Stimulated activated CD4-positive, alpha-beta T cell treated with anti-CD3 and anti-CD28 coated beads, Interleukin-1b, Interleukin-23, amount 100 ng/mL, for 24 hours (primary cell): ENCODE results near the gene ENKUR.
A peak's percentile ranks its signal among the peaks of the same experiment; 100 is the strongest.
"Not testable (repeated sequence)": the region's sequence is repeated elsewhere in the genome, so short reads cannot be mapped to it uniquely, and the experiment has no call there.

ENCODE experiments used
- DNase-seq, 4 experiments: peaks; one replicate each; pipeline ENCODE4 v3.0.0-alpha.2; 2020; ENCODE audit warnings: low read depth in 4 of 4, low spot score in 1 of 4

ENKUR gene

GRCh38 chr10:25024528-25024927 lies 8.6 kb upstream of the ENKUR start:
- DNase-seq: no peak

GRCh38 chr10:25023278-25023677 lies 7.3 kb upstream of the ENKUR start:
- DNase-seq: no peak

GRCh38 chr10:25018703-25019102 lies 2.7 kb upstream of the ENKUR start:
- DNase-seq: no peak

GRCh38 chr10:25017661-25018060 lies 1.7 kb upstream of the ENKUR start:
- DNase-seq: no peak

GRCh38 chr10:25017154-25017590 lies 1.2 kb upstream of the ENKUR start:
- DNase-seq: no peak

GRCh38 chr10:25016376-25017153 lies 607 bp upstream of the ENKUR start, which contains the start of gene THNSL1:
Gene THNSL1 (plus strand): TSS chr10:25016612. CDS start chr10:25023224, 6,612 bp downstream.
- DNase-seq: peak; percentile 88 to 98 (median 92)

GRCh38 chr10:25014579-25014978 lies 1.4 kb downstream of the ENKUR start:
- no peak for DNase-seq

GRCh38 chr10:25011591-25011990 lies 4.4 kb downstream of the ENKUR start:
- not testable (repeated sequence) for DNase-seq

- no peak for DNase-seq
Observed at GRCh38 chr10:24998044-24998443, 17.9 kb downstream of the ENKUR start.

GRCh38 chr10:24995072-24995471 lies 20.9 kb downstream of the ENKUR start:
- DNase-seq: no peak

- no peak for DNase-seq
Observed at GRCh38 chr10:24993237-24993958, 22.6 kb downstream of the ENKUR start.

- no peak for DNase-seq
Observed at GRCh38 chr10:24992512-24993133, 23.3 kb downstream of the ENKUR start.

GRCh38 chr10:24991298-24991697 lies 24.7 kb downstream of the ENKUR start:
- DNase-seq: no peak

GRCh38 chr10:24989867-24990266 lies 26.1 kb downstream of the ENKUR start:
- DNase-seq: no peak

GRCh38 chr10:24988831-24989640 lies 26.9 kb downstream of the ENKUR start:
- DNase-seq: no peak

GRCh38 chr10:24984906-24985305 lies 31.1 kb downstream of the ENKUR start:
- DNase-seq: no peak

GRCh38 chr10:24983946-24984345 lies 32.0 kb downstream of the ENKUR start:
- DNase-seq: no peak

GRCh38 chr10:24983130-24983529 lies 32.8 kb downstream of the ENKUR start:
- DNase-seq: no peak

GRCh38 chr10:24982319-24983112 lies 33.4 kb downstream of the ENKUR start:
- no peak for DNase-seq

- DNase-seq: no peak
Observed at GRCh38 chr10:24981161-24981710, 34.7 kb downstream of the ENKUR start.
